ENCODE measurements around the gene JMJD8. TPM values are rescaled to one million over a fixed set of nuclear protein-coding genes. Genes with fewer than 3 reads are reported as not detected.
A peak's percentile ranks its signal among the peaks of the same experiment; 100 is the strongest.

JMJD8 gene
- total RNA-seq, 4 donors from 2014 or later, result 40.0 to 261 (median 58.6) TPM

DNA sequence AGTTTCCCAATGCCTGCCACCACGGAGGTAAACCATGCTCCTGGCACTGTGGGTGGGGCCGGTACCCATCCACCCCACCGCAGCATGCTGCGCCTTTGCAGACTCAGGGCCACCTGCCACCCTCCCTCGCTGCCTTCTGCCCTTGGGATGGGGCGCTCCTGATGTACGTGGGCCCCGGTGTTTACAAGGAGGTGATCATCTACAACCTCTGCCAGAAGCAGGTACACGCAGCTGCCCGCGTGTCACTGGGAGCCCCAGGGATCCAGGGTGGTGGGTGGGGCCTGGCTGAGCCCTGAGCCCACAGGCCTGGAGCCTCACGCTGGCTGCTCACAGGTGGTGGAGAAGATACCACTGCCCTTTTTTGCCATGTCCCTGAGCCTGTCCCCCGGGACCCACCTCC is 17.6 kb downstream of the JMJD8 start:
- intact Hi-C loops (cut with DNase I; ENCODE audit: low total_unique reads), result no loop called here
- no peak overlapping the region for H3K4me3 ChIP-seq

DNA sequence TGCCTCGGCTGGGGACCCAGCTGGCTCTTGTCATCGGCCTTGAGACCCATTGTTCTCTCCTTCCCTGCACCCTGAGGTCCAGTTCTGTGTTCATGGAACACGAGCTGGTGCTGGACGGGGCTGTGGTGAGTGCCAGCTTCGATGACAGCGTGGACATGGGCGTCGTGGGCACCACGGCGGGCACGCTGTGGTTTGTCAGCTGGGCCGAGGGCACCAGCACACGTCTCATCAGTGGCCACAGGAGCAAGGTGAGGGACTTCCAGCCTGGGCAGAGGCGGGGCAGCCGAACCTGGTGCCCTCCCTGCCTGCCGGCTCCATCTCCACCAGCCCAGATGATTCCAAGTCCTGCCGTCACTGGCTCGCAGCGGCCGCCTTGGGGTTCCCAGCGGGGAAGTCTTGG is 21.5 kb downstream of the JMJD8 start:
- Histone ChIP-seq H3K4me3 (no peak overlapping the region), H3K36me3 (no peaks in the 10 kb centered on the region), H3K27me3 (no peaks in the 10 kb centered on the region), H3K4me1 (peaks cover 14 to 20% (median 16%) of the 10 kb centered on the region in 4 donors), H3K27ac (no peak overlapping the region), H3K9me3 (no peaks in the 10 kb centered on the region)
- intact Hi-C loops (cut with DNase I; ENCODE audit: low total_unique reads), result loop anchor here (5.0 kb wide), 1 partner anchor 85 kb away; no protein-coding TSS in a partner anchor
- TF ChIP-seq POLR2A (IDR thresholded peaks at IDR 0.05), result no peak
- TF ChIP-seq EP300 (IDR thresholded peaks at IDR 0.05; ENCODE audit: low read depth), result no peak
- TF ChIP-seq, protein P1, sequence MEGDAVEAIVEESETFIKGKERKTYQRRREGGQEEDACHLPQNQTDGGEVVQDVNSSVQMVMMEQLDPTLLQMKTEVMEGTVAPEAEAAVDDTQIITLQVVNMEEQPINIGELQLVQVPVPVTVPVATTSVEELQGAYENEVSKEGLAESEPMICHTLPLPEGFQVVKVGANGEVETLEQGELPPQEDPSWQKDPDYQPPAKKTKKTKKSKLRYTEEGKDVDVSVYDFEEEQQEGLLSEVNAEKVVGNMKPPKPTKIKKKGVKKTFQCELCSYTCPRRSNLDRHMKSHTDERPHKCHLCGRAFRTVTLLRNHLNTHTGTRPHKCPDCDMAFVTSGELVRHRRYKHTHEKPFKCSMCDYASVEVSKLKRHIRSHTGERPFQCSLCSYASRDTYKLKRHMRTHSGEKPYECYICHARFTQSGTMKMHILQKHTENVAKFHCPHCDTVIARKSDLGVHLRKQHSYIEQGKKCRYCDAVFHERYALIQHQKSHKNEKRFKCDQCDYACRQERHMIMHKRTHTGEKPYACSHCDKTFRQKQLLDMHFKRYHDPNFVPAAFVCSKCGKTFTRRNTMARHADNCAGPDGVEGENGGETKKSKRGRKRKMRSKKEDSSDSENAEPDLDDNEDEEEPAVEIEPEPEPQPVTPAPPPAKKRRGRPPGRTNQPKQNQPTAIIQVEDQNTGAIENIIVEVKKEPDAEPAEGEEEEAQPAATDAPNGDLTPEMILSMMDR (IDR thresholded peaks at IDR 0.05), result no peak
- no peak for TF ChIP-seq POLR2AphosphoS5 (IDR thresholded peaks at IDR 0.05)
- 94% methylated on average over 21 of the region's 21 CpGs; no CpG with 5 or more reads in 1 of the 2 donors for WGBS, 2 donors (ENCODE audit: low coverage in 1 of 2)
- no peak for DNase-seq
- in situ Hi-C loops (cut with MboI; ENCODE audit: low pct_ligation_motif_present in 1 of 4, low pct_unique_long_range_greater_than_20kb in 1 of 4, low sequenced_read_pairs in 3 of 4), result no loop called here

More for the DNA sequence above, 17.6 kb downstream of the JMJD8 start:
- in situ Hi-C loops (cut with MboI; ENCODE audit: low pct_ligation_motif_present in 1 of 4, low pct_unique_long_range_greater_than_20kb in 1 of 4, low sequenced_read_pairs in 3 of 4), result no loop called here
- Histone ChIP-seq H3K36me3 (peaks cover 0 to 17% (median 5%) of the 10 kb centered on the region in 4 donors), H3K27ac (no peak overlapping the region), H3K27me3 (no peaks in the 10 kb centered on the region), H3K9me3 (no peaks in the 10 kb centered on the region), H3K4me1 (peaks cover 9 to 20% (median 15%) of the 10 kb centered on the region in 4 donors)
- TF ChIP-seq POLR2AphosphoS5 (IDR thresholded peaks at IDR 0.05) (no peak), POLR2A (IDR thresholded peaks at IDR 0.05) (no peak), EP300 (IDR thresholded peaks at IDR 0.05; ENCODE audit: low read depth) (no peak)
- TF ChIP-seq, protein P1 (IDR thresholded peaks at IDR 0.05), result no peak
- WGBS, 2 donors (ENCODE audit: low coverage in 1 of 2), result 74% methylated on average over 10 of the region's 13 CpGs; no CpG with 5 or more reads in 1 of the 2 donors
- no peak for DNase-seq

DNA sequence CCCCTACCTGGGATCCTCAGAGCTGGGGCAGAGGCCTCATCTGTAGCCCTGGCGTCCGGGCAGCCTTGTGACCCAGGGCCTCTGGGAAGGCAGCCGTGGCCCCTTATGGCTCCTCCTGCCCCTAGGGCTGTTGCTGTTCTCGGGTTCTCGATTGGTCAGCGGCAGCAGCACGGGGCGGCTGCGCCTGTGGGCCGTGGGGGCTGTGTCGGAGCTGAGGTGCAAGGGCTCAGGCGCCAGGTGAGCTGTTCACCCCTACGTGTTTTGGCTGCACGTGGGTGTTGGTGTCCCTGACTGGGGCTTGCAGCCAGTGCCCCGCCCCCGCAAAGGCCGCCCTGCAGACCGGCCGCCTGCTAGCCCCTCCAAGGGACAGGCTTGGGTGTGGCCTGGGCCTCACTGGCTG is 22.0 kb downstream of the JMJD8 start:
- Histone ChIP-seq H3K27me3 (no peaks in the 10 kb centered on the region), H3K4me1 (peaks cover 10 to 16% (median 14%) of the 10 kb centered on the region in 4 donors), H3K4me3 (no peak overlapping the region), H3K27ac (no peak overlapping the region), H3K36me3 (no peaks in the 10 kb centered on the region), H3K9me3 (no peaks in the 10 kb centered on the region)
- TF ChIP-seq, protein P1 (IDR thresholded peaks at IDR 0.05), result no peak
- TF ChIP-seq EP300 (IDR thresholded peaks at IDR 0.05; ENCODE audit: low read depth) (no peak), POLR2AphosphoS5 (IDR thresholded peaks at IDR 0.05) (no peak), POLR2A (IDR thresholded peaks at IDR 0.05) (no peak)
- WGBS, 2 donors (ENCODE audit: low coverage in 1 of 2), result 98% methylated on average over 14 of the region's 19 CpGs; no CpG with 5 or more reads in 1 of the 2 donors
- in situ Hi-C loops (cut with MboI; ENCODE audit: low pct_ligation_motif_present in 1 of 4, low pct_unique_long_range_greater_than_20kb in 1 of 4, low sequenced_read_pairs in 3 of 4), result no loop called here
- intact Hi-C loops (cut with DNase I; ENCODE audit: low total_unique reads), result loop anchor here (5.0 kb wide), 1 partner anchor 85 kb away; no protein-coding TSS in a partner anchor
- no peak for DNase-seq

DNA sequence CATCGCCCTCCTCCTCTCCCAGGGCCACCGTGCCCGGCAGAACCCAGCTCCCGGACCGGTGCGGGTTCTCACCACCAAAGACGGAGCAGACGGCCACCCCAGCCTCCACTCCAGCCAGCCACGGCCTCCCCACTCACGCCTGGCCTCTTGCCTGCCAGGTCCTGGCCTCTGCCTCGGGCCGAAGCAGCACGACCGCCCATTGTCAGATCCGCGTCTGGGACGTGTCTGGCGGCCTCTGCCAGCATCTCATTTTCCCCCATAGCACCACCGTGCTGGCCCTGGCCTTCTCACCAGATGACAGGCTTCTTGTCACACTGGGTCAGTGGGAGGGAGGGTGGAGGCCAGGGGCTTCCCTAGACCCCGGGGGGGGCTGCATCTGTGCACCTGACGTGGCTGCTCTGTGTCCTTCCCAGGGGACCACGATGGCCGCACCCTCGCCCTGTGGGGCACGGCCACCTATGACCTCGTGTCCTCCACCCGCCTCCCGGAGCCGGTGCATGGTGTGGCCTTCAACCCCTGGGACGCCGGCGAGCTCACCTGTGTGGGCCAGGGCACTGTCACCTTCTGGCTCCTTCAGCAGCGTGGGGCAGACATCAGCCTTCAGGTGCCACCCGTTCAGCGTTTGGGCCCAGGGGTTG is 22.8 kb downstream of the JMJD8 start:
- TF ChIP-seq EP300 (IDR thresholded peaks at IDR 0.05; ENCODE audit: low read depth), result no peak
- TF ChIP-seq, protein P1 (IDR thresholded peaks at IDR 0.05), result no peak
- DNase-seq, result no peak
- H3K4me1 ChIP-seq, result peaks cover 10 to 16% (median 14%) of the 10 kb centered on the region in 4 donors
- no peaks in the 10 kb centered on the region for H3K27me3 ChIP-seq
- intact Hi-C loops (cut with DNase I; ENCODE audit: low total_unique reads) (loop anchor here (5.0 kb wide), 1 partner anchor 84 kb away; no protein-coding TSS in a partner anchor), in situ Hi-C loops (cut with MboI; ENCODE audit: low pct_ligation_motif_present in 1 of 4, low pct_unique_long_range_greater_than_20kb in 1 of 4, low sequenced_read_pairs in 3 of 4) (no loop called here)
- H3K27ac ChIP-seq, result peak overlapping the region; percentile 30 to 85 (median 68)
- H3K36me3 ChIP-seq, result no peaks in the 10 kb centered on the region
- H3K9me3 ChIP-seq, result no peaks in the 10 kb centered on the region
- H3K4me3 ChIP-seq, result no peak overlapping the region
- 51% methylated on average over 31 of the region's 35 CpGs; no CpG with 5 or more reads in 1 of the 2 donors for WGBS, 2 donors (ENCODE audit: low coverage in 1 of 2)

Measured in transverse colon (tissue), 4 donors.